ENCODE data around the gene GOLIM4.

DNA sequence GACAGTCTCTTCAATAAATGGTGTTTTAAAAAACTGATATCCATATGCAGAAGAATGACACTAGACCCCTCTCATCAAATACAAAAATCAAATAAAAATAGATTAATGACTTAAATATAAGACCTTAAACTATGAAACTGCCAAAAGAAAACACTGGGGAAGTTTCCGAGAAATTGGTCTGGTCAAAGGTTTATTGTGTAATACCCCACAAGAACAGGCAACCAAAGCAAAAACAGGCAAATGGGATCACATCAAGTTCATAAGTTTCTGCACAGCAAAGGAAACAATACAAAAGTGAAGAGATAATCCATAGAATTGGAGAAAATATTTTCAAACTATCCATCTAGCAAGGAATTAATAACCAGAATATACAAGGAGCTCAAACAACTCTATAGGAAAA lies 126.2 kb downstream of the GOLIM4 start:
- TF ChIP-seq, protein P1, sequence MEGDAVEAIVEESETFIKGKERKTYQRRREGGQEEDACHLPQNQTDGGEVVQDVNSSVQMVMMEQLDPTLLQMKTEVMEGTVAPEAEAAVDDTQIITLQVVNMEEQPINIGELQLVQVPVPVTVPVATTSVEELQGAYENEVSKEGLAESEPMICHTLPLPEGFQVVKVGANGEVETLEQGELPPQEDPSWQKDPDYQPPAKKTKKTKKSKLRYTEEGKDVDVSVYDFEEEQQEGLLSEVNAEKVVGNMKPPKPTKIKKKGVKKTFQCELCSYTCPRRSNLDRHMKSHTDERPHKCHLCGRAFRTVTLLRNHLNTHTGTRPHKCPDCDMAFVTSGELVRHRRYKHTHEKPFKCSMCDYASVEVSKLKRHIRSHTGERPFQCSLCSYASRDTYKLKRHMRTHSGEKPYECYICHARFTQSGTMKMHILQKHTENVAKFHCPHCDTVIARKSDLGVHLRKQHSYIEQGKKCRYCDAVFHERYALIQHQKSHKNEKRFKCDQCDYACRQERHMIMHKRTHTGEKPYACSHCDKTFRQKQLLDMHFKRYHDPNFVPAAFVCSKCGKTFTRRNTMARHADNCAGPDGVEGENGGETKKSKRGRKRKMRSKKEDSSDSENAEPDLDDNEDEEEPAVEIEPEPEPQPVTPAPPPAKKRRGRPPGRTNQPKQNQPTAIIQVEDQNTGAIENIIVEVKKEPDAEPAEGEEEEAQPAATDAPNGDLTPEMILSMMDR (conservative IDR thresholded peaks at IDR 0.05; ENCODE audit: low read depth, low read length) = no peak
- TF ChIP-seq EZH2 (IDR thresholded peaks at IDR 0.05; ENCODE audit: low read length, unreplicated experiment) (no peak), EZH2phosphoT487 (IDR thresholded peaks at IDR 0.05; ENCODE audit: borderline replicate concordance, low read length) (no peak)
